GM12878 (cell line): ENCODE data around the gene NLRP9. TPM values are rescaled to one million over a fixed set of nuclear protein-coding genes. Genes with fewer than 3 reads are reported as not detected.

Experiments used
- ATAC-seq: fragments of 200-7000 bp; cut with Tn5 transposase; 3 replicates; pipeline ENCODE4 v1.9.1; 2020; ENCODE audit warnings: mild to moderate bottlenecking, moderate library complexity
- BruUV-seq: library from RNA; stranded (reverse); fragments of 400-500 nt; replicated peaks from 2 replicates; lab custom pipeline; 2021; lab: Mats Ljungman, UMichigan
- CTCF ChIA-PET: fragments of 300-600 bp; sonication (Branson Sonifier 250); formaldehyde crosslinking; extraction: SDS; loops from one replicate; lab custom pipeline; 2021; ENCODE audit warnings: inconsistent platforms; lab: Yijun Ruan, JAX
- POLR2A ChIA-PET: fragments of 350-600 bp; formaldehyde crosslinking; extraction: SDS; loops from one replicate; lab custom pipeline; 2021; ENCODE audit warnings: inconsistent platforms; lab: Charles Lee
- RAD21 ChIA-PET: fragments of 300-600 bp; sonication (Branson Sonifier 250); formaldehyde crosslinking; loops from one replicate; lab custom pipeline; 2023; ENCODE audit warnings: antibody characterized with exemption; ENCODE audit not compliant: unreplicated experiment; lab: Charles Lee
- SMC1A ChIA-PET: fragments of 300-600 bp; sonication (Branson Sonifier 250); formaldehyde crosslinking; loops from one replicate; lab custom pipeline; 2023; ENCODE audit not compliant: unreplicated experiment, uncharacterized antibody; lab: Charles Lee
- DNase-seq: peaks from one replicate; pipeline ENCODE4 v3.0.0-alpha.2; 2011; ENCODE audit warnings: low read depth, low spot score
- FAIRE-seq: peaks from 3 replicates; lab custom pipeline; 2011; peaks lifted over from hg19 to GRCh38; lab: Jason Lieb, UNC
- H2AFZ ChIP-seq: 2 replicates; pipeline ENCODE4 v1.6.0; 2011; ENCODE audit warnings: low read depth, low read length, control low read depth; ENCODE audit not compliant: control insufficient read depth
- H3K27ac ChIP-seq: 2 replicates; pipeline ENCODE4 v1.5.1; 2011; ENCODE audit warnings: control low read depth; ENCODE audit not compliant: control insufficient read depth, insufficient read depth
- H3K27me3 ChIP-seq, 2 experiments: replicated peaks in 1 of 2; 2 replicates each; pipeline versions ENCODE4 v1.6.0 to v1.6.1; 2011; ENCODE audit warnings: low read length in 1 of 2; ENCODE audit not compliant: control insufficient read depth in 2 of 2, insufficient read depth in 2 of 2
- H3K36me3 ChIP-seq, 2 experiments: 2 replicates each; pipeline ENCODE4 v1.5.1; 2011; ENCODE audit warnings: low read length in 1 of 2; ENCODE audit not compliant: control insufficient read depth in 2 of 2, insufficient read depth in 2 of 2
- H3K4me1 ChIP-seq: 2 replicates; pipeline ENCODE4 v1.6.1; 2011; ENCODE audit warnings: mild to moderate bottlenecking, low read length, moderate library complexity, mixed read lengths; ENCODE audit not compliant: control insufficient read depth, insufficient read depth
- H3K4me2 ChIP-seq: 2 replicates; pipeline ENCODE4 v1.6.0; 2011; ENCODE audit warnings: control low read depth; ENCODE audit not compliant: control insufficient read depth, insufficient read depth
- H3K4me3 ChIP-seq: fragments of 200-600 bp; sonication (generic); 2 replicates; pipeline ENCODE4 v1.5.1; 2016
- H3K79me2 ChIP-seq: 2 replicates; pipeline ENCODE4 v1.6.0; 2011; ENCODE audit warnings: low read length; ENCODE audit not compliant: control insufficient read depth, insufficient read depth
- H3K9ac ChIP-seq: 2 replicates; pipeline ENCODE4 v1.8.0; 2011; ENCODE audit warnings: low read length, control low read depth, mixed read lengths; ENCODE audit not compliant: control insufficient read depth, insufficient read depth
- H3K9me3 ChIP-seq: replicated peaks from 3 replicates; pipeline ENCODE4 v1.5.1; 2011; ENCODE audit warnings: mild to moderate bottlenecking, low read length; ENCODE audit not compliant: control insufficient read depth, insufficient read depth
- H4K20me1 ChIP-seq: 2 replicates; pipeline ENCODE4 v1.6.0; 2011; ENCODE audit not compliant: control insufficient read depth, insufficient read depth
- ASH2L ChIP-seq: fragments of 300-600, 200-600 bp; sonication (generic); IDR thresholded peaks from 2 replicates; pipeline ENCODE4 v1.6.1; 2017; ENCODE audit warnings: low read depth, mild to moderate bottlenecking, borderline replicate concordance
- ATF7 ChIP-seq: fragments of 450-650 bp; IDR thresholded peaks from 2 replicates; pipeline ENCODE4 v1.6.1; 2016; ENCODE audit warnings: low read depth, mild to moderate bottlenecking
- ESRRA ChIP-seq: IDR thresholded peaks from 2 replicates; pipeline ENCODE4 v1.6.1; 2012; ENCODE audit warnings: mild to moderate bottlenecking, low read length, improper control_type of control experiment
- EZH2 ChIP-seq: IDR thresholded peaks from 2 replicates; pipeline ENCODE4 v1.6.1; 2012; ENCODE audit warnings: low read depth, mild to moderate bottlenecking, control low read depth, inconsistent platforms, low read length, borderline replicate concordance; ENCODE audit not compliant: control insufficient read depth
- KLF5 ChIP-seq: fragments of 450-650 bp; IDR thresholded peaks from 2 replicates; pipeline ENCODE4 v1.6.1; 2014; ENCODE audit warnings: mild to moderate bottlenecking; ENCODE audit not compliant: partially characterized antibody
- NR2C1 ChIP-seq: fragments of 450-650 bp; IDR thresholded peaks from 2 replicates; pipeline ENCODE4 v1.6.1; 2017; ENCODE audit warnings: antibody characterized with exemption, mild to moderate bottlenecking, moderate library complexity
- NRF1 ChIP-seq: conservative IDR thresholded peaks from 2 replicates; pipeline ENCODE4 v1.6.1; 2011; ENCODE audit warnings: mild to moderate bottlenecking, low read depth, low read length, improper control_type of control experiment
- WGBS: methylation state at CpG from one replicate; pipeline ENCODE4 v1.1.6; 2016; ENCODE audit warnings: low lambda C conversion rate; ENCODE audit not compliant: insufficient replicate concordance, insufficient coverage; ENCODE audit errors: missing lambda C conversion rate; 5-methylcytosine and 5-hydroxymethylcytosine counted together
- in situ Hi-C: fragments of 300-500 bp; cut with MboI; formaldehyde crosslinking; loops from 9 replicates; pipeline ENCODE4 v1.14.3; 2018; ENCODE audit warnings: mixed read lengths
- intact Hi-C: fragments of 100-400 bp; cut with micrococcal nuclease; formaldehyde crosslinking; loops from one replicate; pipeline ENCODE4 v1.14.2; 2022; ENCODE audit not compliant: unreplicated experiment
- polyA plus RNA-seq, 11 experiments: library from polyadenylated mRNA; depleted of rRNA in 4 of 11; unstranded in 6 of 11; stranded (reverse) in 5 of 11; fragments of >200 nt; fragmentation: Nextera tagmentation in 4 of 11; fragmentation: Illumina TruSeq in 1 of 11; extraction: Ambion mirVana in 4 of 11; extraction: Trizol in 1 of 11; gene quantifications; 1 replicate in 1 of 11; 2 replicates in 10 of 11; pipeline versions ENCODE4 v1.2.1 to v1.2.3, GENCODE V29; 2011 to 2016; ENCODE audit warnings: inconsistent platforms in 2 of 11, missing spikeins in 2 of 11, low read depth in 1 of 11
- total RNA-seq, 4 experiments: library from RNA; depleted of rRNA in 3 of 4; stranded (reverse); fragments of >200 nt in 3 of 4; fragmentation: Illumina TruSeq in 1 of 4; extraction: Trizol in 1 of 4; gene quantifications; 2 replicates each; pipeline versions ENCODE4 v1.2.1 to v1.2.3, GENCODE V29; 2013 to 2021
- TF ChIP-seq, protein P1 (sequence below): fragments of 150-350 bp; IDR thresholded peaks from 2 replicates; pipeline ENCODE4 v1.6.1; 2014; ENCODE audit warnings: mild to moderate bottlenecking, low read depth, low read length
- TF ChIP-seq, protein P2 (sequence below): fragments of 450-650 bp; IDR thresholded peaks from 2 replicates; pipeline ENCODE4 v1.6.1; 2016; ENCODE audit warnings: mild to moderate bottlenecking
- TF ChIP-seq, protein P3 (sequence below): IDR thresholded peaks from 2 replicates; pipeline ENCODE4 v1.6.1; 2011; ENCODE audit warnings: mild to moderate bottlenecking, low read depth, low read length, moderate library complexity; ENCODE audit not compliant: insufficient replicate concordance
- TF ChIP-seq, protein P4 (sequence below): IDR thresholded peaks from 2 replicates; pipeline ENCODE4 v1.6.1; 2012; ENCODE audit warnings: low read depth, low read length, improper control_type of control experiment
- TF ChIP-seq, protein P5 (sequence below): fragments of 450-650 bp; formaldehyde crosslinking; IDR thresholded peaks from 2 replicates; pipeline ENCODE4 v1.4.0; 2022; ENCODE audit warnings: mild to moderate bottlenecking, moderate library complexity
- TF ChIP-seq, protein P6 (sequence below): fragments of 450-650 bp; IDR thresholded peaks from 2 replicates; pipeline ENCODE4 v1.6.1; 2018; ENCODE audit warnings: borderline replicate concordance, mild to moderate bottlenecking; ENCODE audit not compliant: partially characterized antibody

NLRP9 gene
- total and polyA plus RNA-seq, 10 of the 15 experiments (the other 5 are each of a cell fraction or from before 2014, with no cell fraction given): not detected

DNA sequence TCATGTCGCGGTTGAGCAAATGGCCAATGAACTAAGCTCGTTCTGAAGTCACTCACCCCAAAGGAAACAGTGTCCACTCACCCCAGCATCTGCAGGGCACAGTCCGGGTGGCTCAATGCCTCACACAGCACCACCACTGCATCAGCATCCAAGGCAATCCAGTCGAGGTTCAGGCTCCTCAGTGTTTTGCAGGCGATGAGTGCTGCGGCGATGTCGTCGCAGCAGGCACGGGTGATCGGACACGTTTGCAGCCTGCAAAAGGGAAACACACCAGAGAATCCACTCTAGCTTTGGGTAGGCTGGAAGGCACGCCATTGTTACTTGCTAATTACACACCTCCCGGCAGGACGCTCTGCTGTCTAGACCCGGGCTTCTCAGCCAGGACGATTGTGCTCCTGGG, 26.5 kb downstream of the NLRP9 start:
- FAIRE-seq (no peak), ATAC-seq (no peak), DNase-seq (no peak)
- Histone ChIP-seq H3K36me3 (no peaks in the 10 kb centered on the region), H3K4me1 (no peaks in the 10 kb centered on the region), H3K4me3 (no peak overlapping the region), H3K9me3 (no peaks in the 10 kb centered on the region; the same call in 2 of the 3 replicates), H3K79me2 (no peaks in the 10 kb centered on the region), H3K4me2 (no peak overlapping the region), H3K27ac (no peak overlapping the region), H2AFZ (no peak overlapping the region), H4K20me1 (no peaks in the 10 kb centered on the region), H3K9ac (no peak overlapping the region), H3K27me3 (no peaks in the 10 kb centered on the region)
- ChIA-PET SMC1A (no interaction called here), POLR2A (no interaction called here), CTCF (no interaction called here), RAD21 (no interaction called here)
- 62% methylated on average over 18 of the region's 18 CpGs for WGBS
- in situ Hi-C loops: no loop called here
- intact Hi-C loops: no loop called here
- no TSS peak for BruUV-seq
- TF ChIP-seq KLF5 (no peak), NR2C1 (no peak), ESRRA (no peak), ATF7 (no peak), EZH2 (no peak), NRF1 (no peak), ASH2L (no peak)
- TF ChIP-seq, protein P1, sequence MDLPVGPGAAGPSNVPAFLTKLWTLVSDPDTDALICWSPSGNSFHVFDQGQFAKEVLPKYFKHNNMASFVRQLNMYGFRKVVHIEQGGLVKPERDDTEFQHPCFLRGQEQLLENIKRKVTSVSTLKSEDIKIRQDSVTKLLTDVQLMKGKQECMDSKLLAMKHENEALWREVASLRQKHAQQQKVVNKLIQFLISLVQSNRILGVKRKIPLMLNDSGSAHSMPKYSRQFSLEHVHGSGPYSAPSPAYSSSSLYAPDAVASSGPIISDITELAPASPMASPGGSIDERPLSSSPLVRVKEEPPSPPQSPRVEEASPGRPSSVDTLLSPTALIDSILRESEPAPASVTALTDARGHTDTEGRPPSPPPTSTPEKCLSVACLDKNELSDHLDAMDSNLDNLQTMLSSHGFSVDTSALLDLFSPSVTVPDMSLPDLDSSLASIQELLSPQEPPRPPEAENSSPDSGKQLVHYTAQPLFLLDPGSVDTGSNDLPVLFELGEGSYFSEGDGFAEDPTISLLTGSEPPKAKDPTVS: no peak
- TF ChIP-seq, protein P2, sequence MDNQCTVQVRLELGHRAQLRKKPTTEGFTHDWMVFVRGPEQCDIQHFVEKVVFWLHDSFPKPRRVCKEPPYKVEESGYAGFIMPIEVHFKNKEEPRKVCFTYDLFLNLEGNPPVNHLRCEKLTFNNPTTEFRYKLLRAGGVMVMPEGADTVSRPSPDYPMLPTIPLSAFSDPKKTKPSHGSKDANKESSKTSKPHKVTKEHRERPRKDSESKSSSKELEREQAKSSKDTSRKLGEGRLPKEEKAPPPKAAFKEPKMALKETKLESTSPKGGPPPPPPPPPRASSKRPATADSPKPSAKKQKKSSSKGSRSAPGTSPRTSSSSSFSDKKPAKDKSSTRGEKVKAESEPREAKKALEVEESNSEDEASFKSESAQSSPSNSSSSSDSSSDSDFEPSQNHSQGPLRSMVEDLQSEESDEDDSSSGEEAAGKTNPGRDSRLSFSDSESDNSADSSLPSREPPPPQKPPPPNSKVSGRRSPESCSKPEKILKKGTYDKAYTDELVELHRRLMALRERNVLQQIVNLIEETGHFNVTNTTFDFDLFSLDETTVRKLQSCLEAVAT: no peak
- TF ChIP-seq, protein P3, sequence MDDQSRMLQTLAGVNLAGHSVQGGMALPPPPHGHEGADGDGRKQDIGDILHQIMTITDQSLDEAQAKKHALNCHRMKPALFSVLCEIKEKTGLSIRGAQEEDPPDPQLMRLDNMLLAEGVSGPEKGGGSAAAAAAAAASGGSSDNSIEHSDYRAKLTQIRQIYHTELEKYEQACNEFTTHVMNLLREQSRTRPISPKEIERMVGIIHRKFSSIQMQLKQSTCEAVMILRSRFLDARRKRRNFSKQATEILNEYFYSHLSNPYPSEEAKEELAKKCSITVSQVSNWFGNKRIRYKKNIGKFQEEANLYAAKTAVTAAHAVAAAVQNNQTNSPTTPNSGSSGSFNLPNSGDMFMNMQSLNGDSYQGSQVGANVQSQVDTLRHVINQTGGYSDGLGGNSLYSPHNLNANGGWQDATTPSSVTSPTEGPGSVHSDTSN: no peak
- TF ChIP-seq, protein P4, sequence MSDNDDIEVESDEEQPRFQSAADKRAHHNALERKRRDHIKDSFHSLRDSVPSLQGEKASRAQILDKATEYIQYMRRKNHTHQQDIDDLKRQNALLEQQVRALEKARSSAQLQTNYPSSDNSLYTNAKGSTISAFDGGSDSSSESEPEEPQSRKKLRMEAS: no peak
- TF ChIP-seq, protein P5, sequence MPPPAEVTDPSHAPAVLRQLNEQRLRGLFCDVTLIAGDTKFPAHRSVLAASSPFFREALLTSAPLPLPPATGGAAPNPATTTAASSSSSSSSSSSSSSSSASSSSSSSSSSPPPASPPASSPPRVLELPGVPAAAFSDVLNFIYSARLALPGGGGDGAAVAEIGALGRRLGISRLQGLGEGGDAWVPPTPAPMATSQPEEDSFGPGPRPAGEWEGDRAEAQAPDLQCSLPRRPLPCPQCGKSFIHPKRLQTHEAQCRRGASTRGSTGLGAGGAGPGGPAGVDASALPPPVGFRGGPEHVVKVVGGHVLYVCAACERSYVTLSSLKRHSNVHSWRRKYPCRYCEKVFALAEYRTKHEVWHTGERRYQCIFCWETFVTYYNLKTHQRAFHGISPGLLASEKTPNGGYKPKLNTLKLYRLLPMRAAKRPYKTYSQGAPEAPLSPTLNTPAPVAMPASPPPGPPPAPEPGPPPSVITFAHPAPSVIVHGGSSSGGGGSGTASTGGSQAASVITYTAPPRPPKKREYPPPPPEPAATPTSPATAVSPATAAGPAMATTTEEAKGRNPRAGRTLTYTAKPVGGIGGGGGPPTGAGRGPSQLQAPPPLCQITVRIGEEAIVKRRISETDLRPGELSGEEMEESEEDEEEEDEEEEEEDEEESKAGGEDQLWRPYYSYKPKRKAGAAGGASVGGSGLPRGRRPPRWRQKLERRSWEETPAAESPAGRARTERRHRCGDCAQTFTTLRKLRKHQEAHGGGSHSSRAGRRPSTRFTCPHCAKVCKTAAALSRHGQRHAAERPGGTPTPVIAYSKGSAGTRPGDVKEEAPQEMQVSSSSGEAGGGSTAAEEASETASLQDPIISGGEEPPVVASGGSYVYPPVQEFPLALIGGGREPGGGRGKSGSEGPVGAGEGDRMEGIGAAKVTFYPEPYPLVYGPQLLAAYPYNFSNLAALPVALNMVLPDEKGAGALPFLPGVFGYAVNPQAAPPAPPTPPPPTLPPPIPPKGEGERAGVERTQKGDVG (CRISPR knock-in tag): no peak
- TF ChIP-seq, protein P6, sequence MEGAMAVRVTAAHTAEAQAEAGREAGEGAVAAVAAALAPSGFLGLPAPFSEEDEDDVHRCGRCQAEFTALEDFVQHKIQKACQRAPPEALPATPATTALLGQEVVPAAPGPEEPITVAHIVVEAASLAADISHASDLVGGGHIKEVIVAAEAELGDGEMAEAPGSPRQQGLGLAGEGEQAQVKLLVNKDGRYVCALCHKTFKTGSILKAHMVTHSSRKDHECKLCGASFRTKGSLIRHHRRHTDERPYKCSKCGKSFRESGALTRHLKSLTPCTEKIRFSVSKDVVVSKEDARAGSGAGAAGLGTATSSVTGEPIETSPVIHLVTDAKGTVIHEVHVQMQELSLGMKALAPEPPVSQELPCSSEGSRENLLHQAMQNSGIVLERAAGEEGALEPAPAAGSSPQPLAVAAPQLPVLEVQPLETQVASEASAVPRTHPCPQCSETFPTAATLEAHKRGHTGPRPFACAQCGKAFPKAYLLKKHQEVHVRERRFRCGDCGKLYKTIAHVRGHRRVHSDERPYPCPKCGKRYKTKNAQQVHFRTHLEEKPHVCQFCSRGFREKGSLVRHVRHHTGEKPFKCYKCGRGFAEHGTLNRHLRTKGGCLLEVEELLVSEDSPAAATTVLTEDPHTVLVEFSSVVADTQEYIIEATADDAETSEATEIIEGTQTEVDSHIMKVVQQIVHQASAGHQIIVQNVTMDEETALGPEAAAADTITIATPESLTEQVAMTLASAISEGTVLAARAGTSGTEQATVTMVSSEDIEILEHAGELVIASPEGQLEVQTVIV: no peak
